ENCODE results near the gene P4HA1. TPM values are rescaled to one million over a fixed set of nuclear protein-coding genes. Genes with fewer than 3 reads are reported as not detected.

P4HA1 gene
- total RNA-seq: 10 to 100 TPM; 20.3 to 43.4 (median 34.6) TPM

DNA sequence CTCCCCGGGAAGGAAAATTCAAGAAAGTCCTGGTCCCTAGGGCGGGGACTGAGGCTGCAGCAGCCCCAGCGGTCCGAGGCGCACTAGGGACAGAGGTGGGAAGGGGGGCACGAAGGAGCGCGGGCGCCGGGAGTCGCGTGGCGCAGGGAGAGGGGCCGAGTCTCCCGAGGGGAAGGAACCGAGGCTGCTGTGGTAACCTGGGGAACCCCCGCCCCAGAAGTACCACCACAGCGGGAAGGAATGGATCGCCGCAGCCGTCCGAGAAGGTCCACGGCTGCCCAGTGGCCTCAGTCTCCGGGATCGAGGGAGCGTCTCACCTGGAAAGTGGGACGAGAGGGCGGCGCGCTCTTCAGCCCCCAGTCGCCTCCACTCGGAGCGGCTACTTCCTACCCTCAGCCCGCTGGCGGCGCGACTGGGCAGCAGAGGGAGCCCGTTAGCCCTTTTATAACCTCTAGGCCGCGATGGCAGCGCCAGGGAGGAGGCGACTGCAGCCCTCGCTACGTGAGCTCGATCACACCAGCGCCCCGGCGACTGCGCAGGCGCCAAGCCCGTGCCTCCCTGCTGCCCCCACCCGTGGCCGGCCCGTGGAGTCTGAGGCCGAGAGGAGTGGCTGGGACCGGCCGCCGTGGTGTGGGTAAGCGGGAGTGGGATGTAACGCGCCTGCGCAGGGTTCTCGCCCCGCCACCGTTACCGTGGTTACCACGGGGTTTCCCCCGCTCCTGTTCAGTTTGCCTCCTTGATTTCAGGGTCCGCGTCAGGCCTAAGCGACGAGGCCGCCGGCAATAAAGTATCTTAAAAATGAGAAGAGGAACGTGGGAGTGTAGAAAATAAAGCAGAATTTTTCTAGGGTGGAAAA is at the start of gene P4HA1:
TSS of gene P4HA1 (minus strand) at position 418 of the 856 bp plus-strand sequence. CDS start 21,983 bp downstream, outside the sequence.
- TF ChIP-seq, protein P1, sequence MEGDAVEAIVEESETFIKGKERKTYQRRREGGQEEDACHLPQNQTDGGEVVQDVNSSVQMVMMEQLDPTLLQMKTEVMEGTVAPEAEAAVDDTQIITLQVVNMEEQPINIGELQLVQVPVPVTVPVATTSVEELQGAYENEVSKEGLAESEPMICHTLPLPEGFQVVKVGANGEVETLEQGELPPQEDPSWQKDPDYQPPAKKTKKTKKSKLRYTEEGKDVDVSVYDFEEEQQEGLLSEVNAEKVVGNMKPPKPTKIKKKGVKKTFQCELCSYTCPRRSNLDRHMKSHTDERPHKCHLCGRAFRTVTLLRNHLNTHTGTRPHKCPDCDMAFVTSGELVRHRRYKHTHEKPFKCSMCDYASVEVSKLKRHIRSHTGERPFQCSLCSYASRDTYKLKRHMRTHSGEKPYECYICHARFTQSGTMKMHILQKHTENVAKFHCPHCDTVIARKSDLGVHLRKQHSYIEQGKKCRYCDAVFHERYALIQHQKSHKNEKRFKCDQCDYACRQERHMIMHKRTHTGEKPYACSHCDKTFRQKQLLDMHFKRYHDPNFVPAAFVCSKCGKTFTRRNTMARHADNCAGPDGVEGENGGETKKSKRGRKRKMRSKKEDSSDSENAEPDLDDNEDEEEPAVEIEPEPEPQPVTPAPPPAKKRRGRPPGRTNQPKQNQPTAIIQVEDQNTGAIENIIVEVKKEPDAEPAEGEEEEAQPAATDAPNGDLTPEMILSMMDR (IDR thresholded peaks at IDR 0.05; ENCODE audit: low read depth): no peak

DNA sequence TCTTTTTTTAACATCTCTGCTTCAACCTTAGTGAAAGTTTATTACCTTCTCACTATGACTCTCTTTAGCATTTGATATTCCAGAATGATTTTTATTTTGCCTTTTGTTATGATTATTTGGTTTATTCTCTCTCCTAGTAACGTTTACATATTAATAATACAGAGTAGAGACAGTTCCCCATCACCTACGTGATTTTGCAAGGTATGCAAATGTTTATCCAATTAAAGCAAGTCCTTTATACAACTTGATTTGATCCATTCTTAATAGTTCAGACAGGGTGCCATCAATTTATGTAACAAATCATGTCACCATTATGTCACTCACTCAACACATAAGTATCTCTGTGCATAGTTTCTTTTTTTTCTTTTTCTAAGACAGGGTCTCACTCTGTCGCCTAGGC is 44.9 kb upstream of the P4HA1 start:
- TF ChIP-seq, protein P1 (IDR thresholded peaks at IDR 0.05; ENCODE audit: low read depth): no peak

DNA sequence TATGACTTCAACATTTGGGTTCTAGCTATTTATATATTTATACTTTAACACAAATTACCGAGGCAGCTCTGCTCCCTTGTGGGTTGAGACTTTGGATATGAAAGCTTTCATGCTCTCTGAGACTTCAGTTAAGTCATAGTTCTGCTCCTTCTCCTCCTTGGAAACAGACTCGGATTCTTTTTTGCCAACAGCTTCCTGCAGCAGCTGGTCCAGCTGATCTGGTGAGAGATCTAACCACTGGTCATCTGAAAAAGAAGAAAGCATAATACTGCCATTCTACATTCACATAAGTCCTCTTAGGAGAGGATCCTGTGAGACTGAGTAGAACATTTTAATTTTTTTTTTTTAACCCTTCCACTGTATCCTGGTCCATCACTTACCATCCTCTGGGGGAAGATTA is 42.6 kb upstream of the P4HA1 start:
- TF ChIP-seq, protein P1 (IDR thresholded peaks at IDR 0.05; ENCODE audit: low read depth): no peak

DNA sequence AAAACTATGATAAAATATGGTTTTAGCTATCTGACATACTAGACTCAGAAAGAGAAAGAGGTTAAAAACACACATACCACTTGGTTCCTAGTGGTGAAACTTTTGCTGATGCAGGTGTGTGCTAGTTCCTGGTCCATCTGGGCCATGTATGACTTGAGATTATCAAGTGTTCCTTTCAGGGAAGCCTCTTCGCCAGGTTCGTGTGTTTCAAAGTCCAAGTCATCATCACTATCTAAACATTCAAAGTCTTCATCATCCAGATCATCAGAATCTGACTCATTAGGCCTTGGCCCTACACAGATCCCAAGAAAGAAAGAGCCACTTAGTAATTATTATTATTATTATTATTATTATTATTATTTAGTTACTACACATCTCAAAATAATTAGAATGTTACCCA is 40.0 kb upstream of the P4HA1 start:
- TF ChIP-seq, protein P1 (IDR thresholded peaks at IDR 0.05; ENCODE audit: low read depth): no peak

DNA sequence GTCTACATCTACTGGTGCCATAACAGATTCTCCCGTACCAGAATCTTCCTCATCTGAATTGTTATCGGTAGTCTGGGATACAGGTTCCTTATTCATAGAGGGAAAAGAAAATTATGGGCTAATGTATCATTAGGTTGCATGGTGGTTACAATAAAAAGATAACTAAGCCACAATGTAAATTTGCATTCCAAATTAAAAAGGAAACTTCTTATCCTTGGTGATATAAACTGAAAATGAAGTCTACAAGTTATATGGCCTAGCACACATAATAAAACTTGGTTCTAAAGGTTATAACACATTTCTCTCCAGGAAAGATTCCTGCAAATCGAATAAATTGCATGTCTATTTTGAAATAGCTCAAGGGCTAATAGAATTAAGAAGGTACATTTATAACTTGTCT is 38.1 kb upstream of the P4HA1 start:
- TF ChIP-seq, protein P1 (IDR thresholded peaks at IDR 0.05; ENCODE audit: low read depth): no peak

DNA sequence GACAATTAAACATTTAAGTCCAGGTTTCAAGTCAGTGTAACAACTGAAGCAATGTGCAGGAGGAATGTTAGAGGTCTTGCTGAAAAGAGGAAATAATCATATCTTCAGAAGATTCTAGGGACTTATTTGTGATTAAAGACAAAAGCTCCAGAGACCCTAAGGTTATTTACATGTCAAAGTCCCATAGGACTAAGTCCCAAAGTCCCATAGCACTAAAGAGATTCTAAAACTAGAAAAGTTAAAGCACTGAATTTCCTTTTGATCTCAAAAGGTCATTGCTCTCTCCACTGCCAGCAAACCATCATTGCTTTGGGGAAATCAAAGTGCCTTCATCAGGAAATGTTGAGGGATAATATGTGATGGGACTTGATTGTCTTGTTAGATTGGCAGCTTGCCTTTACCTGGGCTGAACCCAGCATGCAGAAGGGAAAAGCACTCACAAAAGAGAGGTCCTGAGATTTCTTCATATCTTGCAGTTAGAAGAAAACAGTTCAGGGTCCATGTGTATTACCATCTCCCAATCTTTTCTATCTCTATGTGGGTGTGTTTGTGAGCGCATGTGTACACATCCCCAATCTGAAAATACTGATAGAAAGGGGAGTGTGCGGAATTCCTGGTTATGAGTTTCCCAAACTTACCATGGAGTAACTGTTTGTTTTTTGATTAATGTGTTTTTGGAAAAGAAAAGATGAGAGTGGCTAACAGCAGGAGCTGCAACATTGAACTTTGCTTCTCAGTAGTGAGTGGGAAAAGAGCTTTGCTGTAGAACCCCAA is 35.4 kb upstream of the P4HA1 start:
- TF ChIP-seq, protein P1 (IDR thresholded peaks at IDR 0.05; ENCODE audit: low read depth): no peak

DNA sequence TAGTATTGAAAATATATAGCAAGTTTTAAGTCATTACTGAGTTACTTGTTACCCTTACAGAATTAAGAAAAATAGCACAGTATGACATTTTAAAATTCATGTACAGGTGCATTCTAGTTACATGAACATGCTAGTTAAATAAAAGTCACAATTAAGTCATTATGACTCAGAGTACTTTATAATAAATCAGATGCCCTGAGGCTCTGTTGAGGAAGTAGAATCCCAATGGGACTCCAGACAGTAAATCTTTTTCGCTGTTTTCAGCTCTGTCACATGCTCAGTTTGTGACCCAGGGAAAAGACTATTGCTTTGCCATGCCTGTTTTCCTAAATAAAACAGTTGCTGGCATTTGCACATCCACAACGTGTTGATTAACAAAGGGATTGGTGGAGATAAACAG is 34.6 kb upstream of the P4HA1 start:
- TF ChIP-seq, protein P1 (IDR thresholded peaks at IDR 0.05; ENCODE audit: low read depth): no peak

Data from subcutaneous adipose tissue (tissue), 4 donors.